Measurements from ENCODE around the gene PRKD2.

Gene PRKD2

DNA sequence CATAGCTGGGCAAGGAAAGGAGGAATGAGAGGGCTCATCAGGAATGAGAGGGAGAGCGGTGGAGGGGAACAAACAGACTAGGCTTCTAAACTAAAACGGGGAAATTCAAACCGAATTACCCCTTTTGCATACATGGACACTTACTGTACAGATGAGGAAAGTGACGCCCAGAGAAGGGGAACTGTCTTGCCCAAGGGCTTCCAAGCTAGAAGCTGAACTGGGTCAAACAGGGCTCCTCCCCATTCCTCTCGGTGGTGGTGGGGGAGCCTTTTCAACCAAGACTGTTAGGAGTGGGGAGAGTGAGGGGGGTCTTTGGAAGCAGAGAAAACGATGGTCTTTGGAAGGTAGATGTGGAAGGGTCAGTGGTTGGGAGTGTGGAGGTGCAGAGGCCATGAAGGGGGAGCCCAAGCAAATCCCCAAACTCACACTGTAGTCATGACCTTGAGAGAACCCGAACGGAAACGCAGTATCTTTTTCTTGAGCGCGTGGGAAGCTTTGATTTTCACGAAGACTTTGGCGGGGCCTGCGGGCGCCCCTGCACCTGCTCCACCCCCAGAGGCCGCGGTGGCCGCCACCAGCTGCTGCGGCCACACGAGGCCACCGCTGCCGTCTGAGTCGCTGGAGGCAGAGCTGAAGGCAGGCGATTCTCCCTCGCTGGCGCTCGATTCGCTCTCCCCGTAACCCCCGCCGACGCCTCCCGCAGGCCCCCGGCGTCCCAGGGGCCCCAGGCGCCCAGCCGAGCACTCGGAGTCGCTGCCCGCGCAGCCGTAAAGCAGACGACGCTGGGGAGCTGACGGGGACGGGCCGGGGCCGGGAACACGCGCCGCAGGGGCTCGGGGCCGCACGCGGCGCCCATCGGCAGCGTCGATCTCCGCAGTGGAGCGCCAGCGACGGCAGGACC lies 68.6 kb downstream of the PRKD2 start:
- TF ChIP-seq, protein P1, sequence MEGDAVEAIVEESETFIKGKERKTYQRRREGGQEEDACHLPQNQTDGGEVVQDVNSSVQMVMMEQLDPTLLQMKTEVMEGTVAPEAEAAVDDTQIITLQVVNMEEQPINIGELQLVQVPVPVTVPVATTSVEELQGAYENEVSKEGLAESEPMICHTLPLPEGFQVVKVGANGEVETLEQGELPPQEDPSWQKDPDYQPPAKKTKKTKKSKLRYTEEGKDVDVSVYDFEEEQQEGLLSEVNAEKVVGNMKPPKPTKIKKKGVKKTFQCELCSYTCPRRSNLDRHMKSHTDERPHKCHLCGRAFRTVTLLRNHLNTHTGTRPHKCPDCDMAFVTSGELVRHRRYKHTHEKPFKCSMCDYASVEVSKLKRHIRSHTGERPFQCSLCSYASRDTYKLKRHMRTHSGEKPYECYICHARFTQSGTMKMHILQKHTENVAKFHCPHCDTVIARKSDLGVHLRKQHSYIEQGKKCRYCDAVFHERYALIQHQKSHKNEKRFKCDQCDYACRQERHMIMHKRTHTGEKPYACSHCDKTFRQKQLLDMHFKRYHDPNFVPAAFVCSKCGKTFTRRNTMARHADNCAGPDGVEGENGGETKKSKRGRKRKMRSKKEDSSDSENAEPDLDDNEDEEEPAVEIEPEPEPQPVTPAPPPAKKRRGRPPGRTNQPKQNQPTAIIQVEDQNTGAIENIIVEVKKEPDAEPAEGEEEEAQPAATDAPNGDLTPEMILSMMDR (IDR thresholded peaks at IDR 0.05; ENCODE audit: low read depth, low read length), result no peak
- no peaks in the 10 kb centered on the region for H3K27me3 ChIP-seq (ENCODE audit: insufficient read depth, low read depth, severe bottlenecking)
- H3K27ac ChIP-seq, result no peak overlapping the region
- no peaks in the 10 kb centered on the region for H3K9me3 ChIP-seq (ENCODE audit: severe bottlenecking)
- H3K36me3 ChIP-seq, result no peaks in the 10 kb centered on the region
- H3K4me3 ChIP-seq (ENCODE audit: low read depth, low read length), result no peak overlapping the region
- DNase-seq, result no peak

DNA sequence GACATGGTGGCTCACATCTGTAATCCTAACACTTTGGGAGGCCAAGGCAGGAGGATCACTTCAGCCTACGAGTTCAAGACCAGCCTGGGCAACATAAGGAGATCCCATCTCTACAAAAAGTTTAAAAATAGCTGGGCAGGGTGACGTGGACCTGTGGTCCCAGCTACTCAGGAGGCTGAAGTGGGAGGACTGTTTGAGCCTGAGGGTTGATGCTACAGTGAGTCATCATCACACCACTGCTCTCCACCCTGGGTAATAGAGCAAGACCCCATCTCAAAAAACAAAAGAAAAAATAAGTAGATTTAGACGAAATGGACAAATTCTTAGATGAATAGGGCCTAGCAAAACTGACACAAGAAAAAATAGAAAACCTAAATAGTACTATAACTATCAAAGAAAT lies 70.5 kb downstream of the PRKD2 start:
- Histone ChIP-seq H3K27me3 (ENCODE audit: insufficient read depth, low read depth, severe bottlenecking) (no peaks in the 10 kb centered on the region), H3K36me3 (no peaks in the 10 kb centered on the region), H3K4me3 (ENCODE audit: low read depth, low read length) (no peak overlapping the region), H3K9me3 (ENCODE audit: severe bottlenecking) (no peaks in the 10 kb centered on the region), H3K27ac (no peak overlapping the region)
- no peak for DNase-seq
- TF ChIP-seq, protein P1 (IDR thresholded peaks at IDR 0.05; ENCODE audit: low read depth, low read length), result no peak

DNA sequence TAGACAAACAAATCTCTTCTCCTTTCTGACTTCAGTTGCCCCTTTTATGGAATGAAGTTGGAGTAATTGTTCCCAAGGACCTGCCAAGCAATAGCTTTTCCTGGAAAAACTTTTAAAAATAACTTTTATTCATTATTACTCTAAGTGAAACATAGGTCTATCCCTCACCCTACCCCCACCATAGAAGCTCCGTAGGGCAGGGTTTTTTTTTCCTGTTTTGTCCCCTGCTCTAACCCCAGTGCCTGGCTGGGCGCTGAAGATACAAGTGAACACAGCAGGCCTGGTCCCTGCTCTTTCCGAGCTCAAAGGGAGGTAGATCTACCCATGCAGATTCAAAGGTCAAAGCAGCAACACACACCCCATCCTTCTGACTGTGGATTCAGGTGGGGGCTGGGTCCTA lies 72.2 kb downstream of the PRKD2 start:
- no peaks in the 10 kb centered on the region for H3K27me3 ChIP-seq (ENCODE audit: insufficient read depth, low read depth, severe bottlenecking)

DNA sequence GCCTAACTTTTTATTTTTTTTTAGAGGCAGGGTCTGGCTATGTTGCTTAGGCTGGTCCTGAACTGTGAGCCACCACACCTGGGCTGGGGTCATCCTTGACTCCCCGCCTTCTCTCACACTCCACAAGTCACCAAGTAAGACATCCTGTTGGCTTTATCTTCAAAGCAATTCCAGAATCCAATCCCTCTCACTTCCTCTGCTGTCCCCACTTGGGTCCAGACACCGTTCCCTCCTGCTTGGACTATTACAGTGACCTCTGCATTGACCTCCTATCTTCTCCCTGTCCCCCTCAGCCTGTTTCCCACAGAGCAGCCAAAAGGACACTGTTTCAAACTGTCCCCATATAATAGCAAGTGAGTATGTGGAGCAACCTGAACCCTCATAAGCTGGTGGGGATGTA lies 76.3 kb downstream of the PRKD2 start:
- H3K9me3 ChIP-seq (ENCODE audit: severe bottlenecking), result no peaks in the 10 kb centered on the region
- TF ChIP-seq, protein P1 (IDR thresholded peaks at IDR 0.05; ENCODE audit: low read depth, low read length), result no peak
- DNase-seq, result no peak
- no peak overlapping the region for H3K27ac ChIP-seq
- H3K36me3 ChIP-seq, result no peaks in the 10 kb centered on the region
- H3K4me3 ChIP-seq (ENCODE audit: low read depth, low read length), result no peak overlapping the region
- no peaks in the 10 kb centered on the region for H3K27me3 ChIP-seq (ENCODE audit: insufficient read depth, low read depth, severe bottlenecking)

More for the DNA sequence above, 72.2 kb downstream of the PRKD2 start:
- H3K4me3 ChIP-seq (ENCODE audit: low read depth, low read length), result no peak overlapping the region
- no peaks in the 10 kb centered on the region for H3K36me3 ChIP-seq
- no peaks in the 10 kb centered on the region for H3K9me3 ChIP-seq (ENCODE audit: severe bottlenecking)
- no peak for DNase-seq
- H3K27ac ChIP-seq, result no peak overlapping the region
- TF ChIP-seq, protein P1 (IDR thresholded peaks at IDR 0.05; ENCODE audit: low read depth, low read length), result no peak

DNA sequence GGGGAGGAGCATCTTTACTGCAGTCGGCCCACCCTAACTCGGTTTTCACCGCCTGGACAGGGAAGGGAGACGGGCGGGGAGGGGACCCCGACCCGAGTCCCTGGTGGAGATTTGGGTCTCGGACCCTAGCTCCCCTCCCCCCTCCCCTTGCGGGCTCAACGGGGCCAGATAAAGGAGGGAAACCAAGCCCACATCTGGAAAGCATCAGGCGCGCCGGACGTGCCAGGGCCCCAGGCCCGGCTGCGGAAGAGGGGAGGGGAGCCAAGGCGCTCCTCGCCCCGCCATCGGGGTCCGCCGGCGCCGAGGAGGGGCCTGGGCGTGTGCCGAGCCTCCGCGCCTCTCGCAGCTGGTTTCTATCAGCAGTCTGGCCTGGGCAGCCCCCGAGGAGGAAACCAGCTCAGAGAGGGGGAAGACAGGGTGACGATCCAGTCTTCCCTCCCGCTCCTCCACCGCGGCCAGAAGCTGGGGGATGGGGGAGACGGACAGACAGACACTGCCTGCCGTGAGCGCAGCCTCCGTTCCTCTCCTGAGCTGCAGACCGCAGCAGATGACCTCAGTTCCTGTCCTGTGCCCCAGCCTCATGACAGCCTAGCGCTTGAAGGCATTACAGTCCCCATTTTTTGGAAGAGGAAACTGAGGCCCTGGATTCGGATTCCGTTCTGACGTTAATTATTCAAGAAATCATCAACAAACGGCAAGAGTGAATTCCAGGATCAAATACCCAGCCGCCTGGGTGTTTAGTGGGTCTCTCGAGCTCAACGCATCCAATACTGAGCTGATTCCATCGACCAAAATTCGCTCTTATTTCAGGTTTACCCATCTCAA lies 77.3 kb downstream of the PRKD2 start:
- Histone ChIP-seq H3K27me3 (ENCODE audit: insufficient read depth, low read depth, severe bottlenecking) (no peaks in the 10 kb centered on the region), H3K4me3 (ENCODE audit: low read depth, low read length) (peak overlapping the region; percentile 57), H3K36me3 (no peaks in the 10 kb centered on the region), H3K9me3 (ENCODE audit: severe bottlenecking) (no peaks in the 10 kb centered on the region), H3K27ac (peak overlapping the region; percentile 88)
- DNase-seq, result peak; percentile 35
- TF ChIP-seq, protein P1 (IDR thresholded peaks at IDR 0.05; ENCODE audit: low read depth, low read length), result no peak

All from WERI-Rb-1 (cell line).